HG02870 (cell line): ENCODE results near the gene RCSD1.
"Not testable (repeated sequence)": the region's sequence is repeated elsewhere in the genome, so short reads cannot be mapped to it uniquely, and the experiment has no call there.

Experiments used
- ATAC-seq: cut with Tn5 transposase; IDR thresholded peaks from one replicate; pipeline ENCODE4 v1.9.1; 2021; ENCODE audit warnings: mild to moderate bottlenecking, moderate library complexity; ENCODE audit not compliant: unreplicated experiment

Gene RCSD1

GRCh38 chr1:167734841-167735240 is 104.8 kb downstream of the RCSD1 start:
- ATAC-seq = no peak

DNA sequence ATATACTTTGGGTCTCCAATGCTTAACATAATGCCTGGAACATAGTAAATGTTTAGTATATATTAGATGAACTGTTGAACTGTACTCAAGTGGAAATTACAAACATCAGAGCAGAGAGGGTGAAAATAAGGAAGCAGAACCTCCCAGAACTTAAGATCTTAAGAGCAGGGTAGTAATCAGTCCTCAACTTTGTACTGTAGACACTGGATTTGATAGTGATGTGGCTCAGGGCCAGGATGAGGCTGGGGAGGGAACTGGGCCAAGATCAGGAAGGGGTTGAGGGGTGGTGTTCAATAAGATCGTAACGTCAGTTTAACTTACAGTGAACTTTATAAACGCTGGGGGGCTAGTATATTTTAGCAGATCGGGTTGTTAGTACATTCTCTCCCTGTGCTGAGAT is 107.1 kb downstream of the RCSD1 start:
- no peak for ATAC-seq

- no peak for ATAC-seq
These were observed 108.1 kb downstream of the RCSD1 start for GRCh38 chr1:167738158-167738557.

DNA sequence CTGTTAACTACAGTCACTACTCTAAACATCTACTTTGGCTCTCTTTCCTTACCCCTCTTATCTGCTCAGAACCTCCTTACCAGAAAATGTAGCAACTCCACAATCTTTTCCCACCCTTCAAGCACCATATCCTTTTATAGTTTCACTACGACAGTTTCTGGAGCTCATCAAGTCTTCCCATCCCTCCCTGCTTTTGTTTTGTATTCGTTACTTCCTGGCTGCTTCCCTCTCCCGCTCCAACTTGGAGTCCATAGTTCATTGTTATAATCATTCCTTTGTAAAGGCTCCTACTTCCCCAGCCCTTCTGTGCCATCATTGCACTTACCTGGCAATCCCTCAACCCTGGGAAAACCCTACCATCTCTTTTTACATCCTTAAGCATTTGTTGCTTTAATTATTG is 109.7 kb downstream of the RCSD1 start:
- no peak for ATAC-seq

- not testable (repeated sequence) for ATAC-seq
These were observed 111.1 kb downstream of the RCSD1 start for GRCh38 chr1:167741103-167741502.

- ATAC-seq = not testable (repeated sequence)
These were observed 112.5 kb downstream of the RCSD1 start for GRCh38 chr1:167742392-167743057.

DNA sequence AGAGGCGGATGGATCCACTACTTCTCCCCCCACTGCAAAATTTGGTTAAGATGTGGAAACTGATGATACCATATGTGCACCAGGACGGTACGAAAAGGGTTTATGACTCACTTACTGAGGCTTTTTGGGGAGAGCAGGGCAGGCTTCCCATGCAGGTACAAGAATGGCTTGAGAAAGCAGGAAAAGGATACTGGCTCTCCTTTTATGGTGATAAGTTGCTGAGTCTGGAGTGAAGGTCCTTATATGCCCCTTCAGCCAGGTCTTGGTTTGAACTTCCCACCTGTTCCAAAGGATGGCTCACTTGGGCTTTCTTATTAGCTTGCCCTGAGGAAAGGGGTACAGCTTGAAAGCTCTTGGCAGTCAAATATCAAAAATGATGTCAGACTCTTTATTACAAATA is 114.9 kb downstream of the RCSD1 start:
- ATAC-seq = no peak

GRCh38 chr1:167746013-167746672 is 116.1 kb downstream of the RCSD1 start:
- ATAC-seq = no peak

DNA sequence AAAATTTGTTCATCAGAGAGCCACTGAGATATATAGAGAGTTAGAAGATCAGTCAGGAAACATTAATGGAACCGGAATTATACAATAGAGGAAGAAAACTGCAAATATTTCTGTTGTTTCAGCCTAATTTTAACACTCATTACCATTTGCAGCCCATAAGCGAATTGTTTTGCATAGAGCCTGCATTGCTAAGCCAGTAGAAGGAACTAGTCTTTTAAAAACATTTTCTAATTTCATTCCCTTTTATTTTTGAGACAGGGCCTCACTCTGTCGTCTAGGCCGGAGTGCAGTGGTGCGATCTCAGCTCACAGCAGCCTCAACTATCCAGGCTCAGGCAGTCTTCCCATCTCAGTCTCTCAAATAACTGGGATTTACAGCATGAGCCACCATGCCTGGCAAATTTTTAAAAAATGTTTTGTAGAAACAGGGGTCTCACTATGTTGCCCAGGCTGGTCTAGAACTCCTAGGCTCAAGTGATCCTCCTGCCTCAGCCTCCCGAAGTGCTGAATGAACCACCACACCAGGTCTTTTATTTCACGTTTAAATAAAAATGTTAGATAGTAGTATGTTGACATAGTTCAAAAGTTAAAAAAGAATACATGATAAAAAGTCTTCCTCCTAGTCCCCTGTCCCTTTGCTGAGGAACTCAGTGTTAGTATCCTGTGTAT is 117.1 kb downstream of the RCSD1 start:
- ATAC-seq = no peak

GRCh38 chr1:167747988-167748387 is 118.0 kb downstream of the RCSD1 start:
- ATAC-seq = no peak

GRCh38 chr1:167748906-167749305 is 118.9 kb downstream of the RCSD1 start:
- no peak for ATAC-seq

DNA sequence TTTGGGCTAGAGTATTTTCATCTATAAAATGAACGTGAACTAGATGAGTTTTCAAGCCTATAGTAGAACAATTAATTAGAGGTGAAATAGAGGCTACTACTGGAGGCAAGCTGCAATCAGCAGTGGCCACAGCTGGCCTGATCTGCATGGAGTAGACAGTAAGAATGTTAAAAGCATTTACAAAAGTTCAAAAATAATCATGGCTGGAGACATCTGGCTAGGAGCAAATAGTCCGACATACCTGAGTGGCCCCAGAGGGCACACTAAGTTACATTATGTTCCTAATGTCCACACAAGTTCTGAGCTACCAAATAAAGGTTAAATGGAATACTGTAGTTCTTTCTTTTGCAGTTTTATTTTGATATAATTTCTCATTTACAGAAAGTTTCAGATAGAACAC is 119.7 kb downstream of the RCSD1 start:
- ATAC-seq = no peak

- ATAC-seq = no peak
These were observed 120.6 kb downstream of the RCSD1 start for GRCh38 chr1:167750641-167751040.

GRCh38 chr1:167751676-167752075 is 121.6 kb downstream of the RCSD1 start:
- no peak for ATAC-seq

DNA sequence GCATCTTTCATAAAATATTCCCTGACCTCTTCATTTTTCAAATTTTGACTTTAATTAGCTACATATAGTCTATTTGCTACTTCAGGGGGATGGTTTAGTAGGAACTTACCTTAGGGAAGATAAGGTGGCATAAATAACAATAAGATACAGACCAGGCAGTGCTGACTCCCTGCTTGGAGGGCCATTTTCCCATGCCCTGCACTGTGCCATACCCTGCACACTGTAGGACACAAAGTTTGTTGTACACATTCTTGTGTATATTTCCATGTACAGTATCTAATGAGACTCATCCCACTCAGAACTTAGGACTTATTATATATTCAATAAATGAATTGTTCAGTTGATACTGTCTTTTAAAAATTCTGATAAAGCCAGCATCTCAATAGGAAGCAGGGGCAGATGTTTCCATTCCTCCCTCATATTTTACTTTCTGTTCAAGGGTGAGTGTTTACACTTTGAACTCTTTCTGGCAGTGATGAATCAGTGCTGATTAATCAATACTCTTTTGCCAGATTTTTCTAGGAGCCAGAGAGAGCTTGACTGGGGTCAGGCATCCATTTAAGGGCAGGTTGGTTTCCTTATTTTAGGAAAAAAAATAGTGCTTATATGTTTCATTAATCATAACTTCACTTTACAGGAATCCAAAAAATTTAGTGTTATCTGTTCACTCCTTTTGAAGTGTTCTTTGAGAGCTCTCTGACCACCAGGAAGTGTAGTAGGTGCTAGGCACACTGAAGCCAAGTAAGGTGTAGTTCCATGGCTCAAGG is 122.4 kb downstream of the RCSD1 start:
- no peak for ATAC-seq

- no peak for ATAC-seq
These were observed 125.6 kb downstream of the RCSD1 start for GRCh38 chr1:167755654-167756053.
